Stimulated activated CD4-positive, alpha-beta T cell treated with anti-CD3 and anti-CD28 coated beads, TNF-alpha, amount 100 ng/mL, for 24 hours (primary cell): ENCODE measurements around the gene CD209.

ENCODE experiments used
- DNase-seq, 3 experiments: peaks; one replicate each; pipeline ENCODE4 v3.0.0-alpha.2; 2020; ENCODE audit warnings: low read depth in 3 of 3

Gene CD209

GRCh38 chr19:7705387-7706187, 41.7 kb downstream of the CD209 start:
- DNase-seq = peak; percentile 50 to 76 (median 57)

GRCh38 chr19:7704280-7705060, 42.9 kb downstream of the CD209 start:
- no peak for DNase-seq

GRCh38 chr19:7703332-7703731, 44.0 kb downstream of the CD209 start:
- DNase-seq = no peak

GRCh38 chr19:7701654-7702457, 45.5 kb downstream of the CD209 start, which contains the start of gene FCER2:
TSS of gene FCER2 (minus strand) at chr19:7702131. CDS start at chr19:7699760, 2,371 bp downstream.
- no peak for DNase-seq

GRCh38 chr19:7701049-7701653, 46.2 kb downstream of the CD209 start:
- DNase-seq = no peak

- peak in 1 of 3 experiments; percentile 61 for DNase-seq
Observed at GRCh38 chr19:7699417-7700401, 47.6 kb downstream of the CD209 start.

- no peak for DNase-seq
Observed at GRCh38 chr19:7699003-7699402, 48.3 kb downstream of the CD209 start.

GRCh38 chr19:7698583-7698982, 48.8 kb downstream of the CD209 start:
- no peak for DNase-seq

- no peak for DNase-seq
Observed at GRCh38 chr19:7697721-7698287, 49.5 kb downstream of the CD209 start.

GRCh38 chr19:7694499-7694898, 52.8 kb downstream of the CD209 start:
- no peak for DNase-seq

- DNase-seq = no peak
Observed at GRCh38 chr19:7692417-7693088, 54.8 kb downstream of the CD209 start.

- no peak for DNase-seq
Observed at GRCh38 chr19:7691497-7691896, 55.8 kb downstream of the CD209 start.

GRCh38 chr19:7690779-7691258, 56.5 kb downstream of the CD209 start:
- DNase-seq = no peak
